Sciatic nerve (tissue), 2 donors: ENCODE results near the gene MTX1. TPM values are rescaled to one million over a fixed set of nuclear protein-coding genes. Genes with fewer than 3 reads are reported as not detected.
"Not testable (repeated sequence)": the region's sequence is repeated elsewhere in the genome, so short reads cannot be mapped to it uniquely, and the experiment has no call there.

Experiments used
- ATAC-seq: fragments of 200-7000 bp; cut with Tn5 transposase; one replicate; pipeline ENCODE4 v1.9.1; 2020; ENCODE audit warnings: mild to moderate bottlenecking, moderate library complexity
- DNase-seq: peaks from one replicate; pipeline ENCODE4 v3.0.0-alpha.2; 2020; ENCODE audit warnings: low spot score
- intact Hi-C: fragments of 100-400 bp; cut with DNase I; formaldehyde crosslinking; loops from one replicate; pipeline ENCODE4 v1.14.2; 2022
- total RNA-seq: library from RNA; stranded (reverse); fragmentation: NEBNext Ultra II Directional; extraction: Animal tissue kit (Norgen Biotek cat#: 25700); gene quantifications from one replicate; pipeline ENCODE4 v1.2.1, GENCODE V29; 2021
- donor health status: DM: no; HTN: no; CAD: no.
- donor health status: DM: no; HTN: no; CAD: no.

The MTX1 gene
- total RNA-seq, 1 donor from 2014 or later = 20.0 TPM

DNA sequence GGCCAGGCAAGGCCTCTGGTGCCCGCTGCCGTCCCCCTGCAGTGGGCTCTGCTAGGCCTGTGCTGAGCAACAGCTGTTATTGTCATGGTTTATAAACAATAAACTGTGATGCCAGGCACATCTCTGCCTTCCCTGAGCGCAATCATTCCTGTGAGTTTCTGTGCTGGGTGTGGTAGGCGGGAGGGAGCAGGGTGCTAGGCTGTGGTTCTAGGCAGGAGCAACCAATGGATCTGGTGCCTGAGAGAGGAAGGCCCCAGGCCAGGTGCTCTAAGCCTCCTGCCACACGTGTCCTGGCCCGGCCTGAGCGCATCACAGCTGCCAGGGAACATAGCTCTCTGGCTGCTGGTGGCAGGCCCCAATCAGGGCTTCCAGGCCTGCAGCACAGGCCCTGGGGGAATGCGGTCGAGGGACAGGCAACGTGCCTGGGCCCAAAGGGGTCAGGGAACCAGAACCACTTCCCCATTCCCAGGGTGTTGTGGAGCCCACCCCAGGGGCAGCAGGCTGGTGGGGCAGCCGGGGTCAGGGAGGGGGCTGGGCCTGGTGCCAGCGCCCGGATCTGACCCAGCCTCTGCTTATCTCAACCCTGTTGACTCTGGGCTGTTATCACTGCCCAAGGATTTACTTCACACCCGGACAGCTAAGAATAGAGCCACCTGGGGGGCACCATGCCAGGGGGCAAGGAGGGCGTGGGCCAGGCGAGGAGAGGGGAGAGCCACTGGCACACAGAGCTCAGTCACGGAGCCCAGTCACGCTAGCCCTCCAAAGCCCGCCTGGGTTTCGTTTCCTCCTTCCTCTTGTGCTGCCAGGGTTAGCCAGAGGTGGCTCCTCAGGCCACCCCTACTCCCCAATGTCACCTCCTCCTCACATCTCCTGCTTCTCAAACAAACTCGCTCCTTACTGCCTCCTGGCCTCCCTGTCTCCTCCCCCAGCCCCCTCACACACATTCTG lies 23.4 kb upstream of the MTX1 start:
- ATAC-seq (peak; percentile 48), DNase-seq (no peak)
- intact Hi-C loops = no loop called here

DNA sequence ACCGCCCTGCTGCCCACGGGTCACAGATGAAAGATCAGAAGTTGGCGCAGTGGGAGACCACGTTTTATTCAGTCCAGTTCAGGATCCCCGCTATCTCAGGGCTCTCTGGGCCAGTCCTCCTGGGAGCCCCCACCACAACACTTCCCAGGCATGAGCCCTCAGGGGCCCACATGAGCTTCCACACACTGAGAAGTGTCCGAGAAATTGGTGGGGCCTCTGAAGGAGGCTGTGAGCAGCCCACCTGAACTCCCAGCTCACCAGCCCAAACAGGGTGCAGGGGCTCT lies 22.8 kb upstream of the MTX1 start:
- intact Hi-C loops = no loop called here
- ATAC-seq (no peak), DNase-seq (no peak)

DNA sequence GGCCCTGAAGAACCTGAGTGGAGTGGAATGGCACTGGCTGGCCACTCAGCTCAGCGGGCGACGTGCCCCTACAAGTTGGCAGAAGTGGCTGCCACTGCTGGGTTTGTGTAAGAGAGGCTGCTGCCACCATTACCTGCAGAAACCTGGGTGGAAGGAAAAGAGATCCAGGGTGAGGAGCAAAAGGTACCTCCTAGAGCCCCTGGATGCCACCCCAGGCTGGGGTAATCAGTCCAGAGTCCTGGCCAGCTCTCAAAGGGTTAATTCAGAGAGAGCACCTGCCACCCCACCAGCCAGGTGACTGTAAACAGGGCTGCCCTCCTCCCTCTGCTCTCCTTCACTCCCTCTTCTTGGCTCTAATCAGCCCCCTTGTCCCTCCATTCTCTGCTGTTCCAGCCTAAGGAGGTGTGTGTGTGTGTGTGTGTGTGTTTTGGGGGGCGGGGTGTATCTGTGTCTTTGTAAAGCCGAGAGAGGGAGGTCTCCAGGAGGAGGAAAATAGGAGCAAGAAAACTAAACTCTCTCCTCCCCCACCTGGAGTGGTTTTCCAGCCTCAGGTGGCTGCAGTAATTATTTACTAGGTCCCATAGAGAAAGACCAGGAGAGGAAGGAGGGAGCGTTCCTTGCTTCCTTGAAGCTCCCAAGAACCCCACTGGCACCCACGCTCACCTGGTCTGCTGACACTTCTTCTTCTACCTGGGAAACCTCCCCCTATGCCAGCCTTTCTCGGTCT lies 22.3 kb upstream of the MTX1 start:
- intact Hi-C loops = no loop called here
- ATAC-seq = peak; percentile 8
- DNase-seq = no peak

DNA sequence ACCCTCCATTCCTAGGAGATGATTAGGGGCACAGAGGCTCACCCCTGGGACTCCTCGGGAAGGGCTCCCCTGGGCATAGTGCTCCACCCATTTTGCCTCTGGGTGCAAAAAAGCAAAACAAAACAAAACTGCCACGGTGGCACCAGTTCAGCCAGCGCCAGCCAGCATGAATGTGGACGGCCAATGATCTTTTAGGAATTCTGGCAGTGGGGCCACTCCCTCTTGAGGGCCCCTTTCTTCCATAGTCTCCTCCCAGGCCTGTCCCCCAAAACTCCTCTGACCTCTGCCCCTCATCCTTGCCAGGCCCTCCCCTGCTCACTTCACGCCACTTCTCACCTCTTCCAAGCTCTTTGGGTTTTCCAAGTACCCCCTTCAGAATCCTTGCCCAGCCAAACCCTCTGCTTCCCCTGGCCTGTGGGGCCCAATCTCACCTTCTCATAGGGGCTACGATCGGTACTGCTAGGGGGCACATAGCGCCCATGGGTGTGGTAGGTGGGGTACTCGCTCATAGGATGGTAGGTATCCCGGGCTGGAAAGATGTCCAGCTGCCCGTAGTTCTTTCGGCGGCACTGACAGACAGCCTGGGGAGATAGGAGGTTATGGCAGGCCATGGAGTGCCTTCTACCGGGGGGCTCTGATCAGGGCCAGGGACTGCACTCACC lies 21.6 kb upstream of the MTX1 start:
- ATAC-seq (peak; percentile 17), DNase-seq (no peak)
- intact Hi-C loops = no loop called here

DNA sequence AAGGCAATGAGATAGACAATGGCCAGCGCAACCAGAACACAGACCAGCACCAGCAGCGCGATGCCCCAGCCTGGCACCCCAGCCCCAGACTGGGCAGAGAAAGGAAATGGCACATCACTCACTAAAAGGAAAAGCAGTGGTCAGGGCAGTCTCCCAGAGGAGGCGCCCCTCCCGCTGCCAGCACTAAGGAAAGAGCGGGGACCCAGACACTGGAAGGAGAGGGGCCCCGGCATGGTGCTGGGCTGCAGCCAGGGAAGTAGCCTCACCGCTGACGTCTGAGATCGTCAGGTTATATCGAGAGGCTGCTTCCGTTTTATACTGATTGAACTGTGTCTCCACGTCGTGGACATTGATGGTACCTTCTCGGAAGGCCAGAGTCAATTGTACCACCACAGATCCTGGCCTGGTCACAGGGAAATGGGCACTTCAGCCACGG lies 21.0 kb upstream of the MTX1 start:
- intact Hi-C loops = no loop called here
- no peak for DNase-seq
- ATAC-seq = no peak

DNA sequence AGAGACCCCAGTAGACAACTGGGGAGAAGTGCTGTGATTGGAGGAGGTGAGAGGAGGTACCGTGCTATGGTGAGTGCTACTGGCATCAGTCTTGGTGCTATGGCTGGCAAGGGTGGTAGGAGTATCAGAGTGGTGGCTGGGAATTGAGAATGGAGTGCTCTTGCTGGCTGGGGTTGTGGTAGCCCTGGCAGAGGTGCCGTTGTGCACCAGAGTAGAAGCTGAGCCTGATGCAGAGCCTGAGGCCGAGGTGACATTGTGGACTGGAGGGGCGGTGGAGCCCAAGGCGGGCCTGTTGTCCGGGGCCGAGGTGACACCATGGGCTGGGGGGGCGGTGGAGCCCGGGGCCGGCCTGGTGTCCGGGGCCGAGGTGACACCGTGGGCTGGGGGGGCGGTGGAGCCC lies 20.2 kb upstream of the MTX1 start:
- intact Hi-C loops = no loop called here
- no peak for ATAC-seq
- no peak for DNase-seq

DNA sequence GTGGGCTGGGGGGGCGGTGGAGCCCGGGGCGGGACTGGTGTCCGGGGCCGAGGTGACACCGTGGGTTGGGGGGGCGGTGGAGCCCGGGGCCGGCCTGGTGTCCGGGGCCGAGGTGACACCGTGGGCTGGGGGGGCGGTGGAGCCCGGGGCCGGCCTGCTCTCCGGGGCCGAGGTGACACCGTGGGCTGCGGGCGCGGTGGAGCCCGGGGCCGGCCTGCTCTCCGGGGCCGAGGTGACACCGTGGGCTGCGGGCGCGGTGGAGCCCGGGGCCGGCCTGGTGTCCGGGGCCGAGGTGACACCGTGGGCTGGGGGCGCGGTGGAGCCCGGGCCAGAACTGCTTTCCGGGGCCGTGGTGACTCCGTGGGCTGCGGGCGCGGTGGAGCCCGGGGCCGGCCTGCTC lies 18.6 kb upstream of the MTX1 start:
- ATAC-seq, intact Hi-C loops, DNase-seq: not testable (repeated sequence)

DNA sequence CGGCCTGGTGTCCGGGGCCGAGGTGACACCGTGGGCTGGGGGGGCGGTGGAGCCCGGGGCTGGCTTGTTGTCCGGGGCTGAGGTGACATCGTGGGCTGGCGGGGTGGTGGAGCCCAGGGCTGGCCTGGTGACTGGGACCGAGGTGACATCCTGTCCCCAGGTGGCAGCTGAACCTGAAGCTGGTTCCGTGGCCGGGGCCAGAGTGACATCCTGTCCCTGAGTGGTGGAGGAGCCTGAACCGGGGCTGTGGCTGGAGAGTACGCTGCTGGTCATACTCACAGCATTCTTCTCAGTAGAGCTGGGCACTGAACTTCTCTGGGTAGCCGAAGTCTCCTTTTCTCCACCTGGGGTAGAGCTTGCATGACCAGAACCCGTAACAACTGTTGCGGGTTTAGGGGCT lies 16.6 kb upstream of the MTX1 start:
- no peak for ATAC-seq
- no peak for DNase-seq
- intact Hi-C loops = no loop called here

DNA sequence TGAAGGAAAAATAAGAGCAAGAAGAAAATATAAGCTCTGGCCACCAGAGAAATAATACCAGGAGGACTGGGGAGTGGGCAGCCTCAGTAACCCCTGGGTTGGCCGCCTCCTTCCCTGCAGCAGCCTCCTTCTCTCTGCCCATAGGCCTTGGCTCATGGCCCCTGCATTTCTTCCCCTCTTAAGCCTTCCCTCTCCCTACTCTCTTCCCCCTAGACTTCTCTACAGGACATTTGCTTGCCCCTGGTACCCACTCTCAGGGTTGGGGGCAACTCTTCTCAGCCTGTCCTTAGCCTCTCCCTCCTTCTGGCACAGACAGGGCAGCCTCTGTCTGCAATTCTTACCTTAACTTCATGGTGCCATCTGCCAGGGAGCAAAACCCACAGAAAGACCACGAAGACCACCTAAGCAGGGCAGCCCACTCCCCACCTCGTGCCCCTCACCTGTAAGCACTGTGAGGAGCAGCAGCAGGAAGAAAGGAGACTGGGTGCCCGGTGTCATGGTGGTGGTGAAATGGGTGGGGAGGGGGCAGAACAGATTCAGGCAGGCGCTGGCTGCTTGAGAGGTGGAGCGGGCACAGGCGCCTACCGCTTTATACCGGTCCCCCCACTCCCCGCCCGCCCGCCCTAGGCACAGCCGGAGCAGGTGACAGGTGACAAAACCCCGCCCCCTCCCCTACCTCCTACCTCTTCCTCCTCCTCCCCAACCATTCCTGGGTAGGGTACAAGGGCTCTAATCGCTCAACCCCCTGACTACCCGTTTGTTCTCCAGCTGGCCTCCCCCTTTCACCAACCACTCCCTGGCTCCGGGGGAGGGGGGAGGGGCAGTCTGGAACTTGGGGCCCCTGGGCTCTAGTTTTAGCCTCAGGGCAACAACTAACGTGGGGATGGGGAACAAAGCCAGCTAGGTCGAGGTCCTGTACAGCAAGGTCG lies 15.9 kb upstream of the MTX1 start:
- peak; percentile 11 for ATAC-seq
- no peak for DNase-seq
- intact Hi-C loops = no loop called here

DNA sequence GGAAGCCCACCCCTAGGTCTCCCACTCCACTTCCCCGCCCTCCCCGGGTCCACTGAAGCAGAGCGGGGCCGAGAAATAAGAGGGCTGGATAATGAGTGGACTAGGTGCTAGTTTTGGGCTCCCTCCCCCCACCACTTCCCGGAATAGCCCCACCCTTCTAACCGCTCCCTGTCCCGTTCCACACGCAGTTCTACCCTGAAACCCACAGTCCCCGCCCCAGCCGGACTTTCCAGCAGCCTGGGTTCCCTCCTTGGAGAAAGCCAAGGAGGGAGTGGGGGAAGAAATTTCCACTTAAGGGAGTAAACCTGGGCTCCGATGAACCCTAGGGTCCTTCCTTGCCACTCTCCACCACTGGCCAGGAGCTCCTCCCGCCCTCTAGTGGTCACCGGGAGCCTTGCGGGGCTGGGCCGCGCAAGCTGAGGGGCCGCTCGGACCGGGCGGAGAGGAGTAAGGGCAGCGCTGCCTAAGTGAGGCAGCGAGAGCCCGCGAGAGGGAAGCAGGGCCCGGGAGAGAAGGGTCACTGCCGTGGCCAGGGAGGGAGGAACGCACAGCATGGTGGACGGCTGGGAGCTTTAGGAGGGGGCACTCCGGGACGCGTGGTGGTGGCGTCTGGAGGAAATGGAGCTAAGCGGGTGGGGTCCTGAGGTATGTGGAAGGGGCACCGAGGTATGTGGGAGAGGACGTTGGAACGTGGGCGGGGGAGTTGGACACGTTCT lies 15.1 kb upstream of the MTX1 start:
- ATAC-seq = peak; percentile 87
- intact Hi-C loops = no loop called here

DNA sequence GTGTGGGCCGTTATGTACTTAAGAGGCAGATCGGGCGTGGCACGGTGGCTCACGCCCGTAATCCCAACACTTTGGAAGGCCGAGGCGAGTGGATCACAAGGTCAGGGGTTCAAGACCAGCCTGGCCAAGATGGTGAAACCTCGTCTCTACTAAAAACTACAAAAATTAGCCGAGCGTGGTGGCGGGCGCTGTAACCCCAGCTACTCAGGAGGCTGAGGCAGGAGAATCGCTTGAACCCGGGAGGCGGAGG lies 14.6 kb upstream of the MTX1 start:
- ATAC-seq, DNase-seq, intact Hi-C loops: not testable (repeated sequence)

More for the DNA sequence above, 15.1 kb upstream of the MTX1 start:
- peak; percentile 95 for DNase-seq

DNA sequence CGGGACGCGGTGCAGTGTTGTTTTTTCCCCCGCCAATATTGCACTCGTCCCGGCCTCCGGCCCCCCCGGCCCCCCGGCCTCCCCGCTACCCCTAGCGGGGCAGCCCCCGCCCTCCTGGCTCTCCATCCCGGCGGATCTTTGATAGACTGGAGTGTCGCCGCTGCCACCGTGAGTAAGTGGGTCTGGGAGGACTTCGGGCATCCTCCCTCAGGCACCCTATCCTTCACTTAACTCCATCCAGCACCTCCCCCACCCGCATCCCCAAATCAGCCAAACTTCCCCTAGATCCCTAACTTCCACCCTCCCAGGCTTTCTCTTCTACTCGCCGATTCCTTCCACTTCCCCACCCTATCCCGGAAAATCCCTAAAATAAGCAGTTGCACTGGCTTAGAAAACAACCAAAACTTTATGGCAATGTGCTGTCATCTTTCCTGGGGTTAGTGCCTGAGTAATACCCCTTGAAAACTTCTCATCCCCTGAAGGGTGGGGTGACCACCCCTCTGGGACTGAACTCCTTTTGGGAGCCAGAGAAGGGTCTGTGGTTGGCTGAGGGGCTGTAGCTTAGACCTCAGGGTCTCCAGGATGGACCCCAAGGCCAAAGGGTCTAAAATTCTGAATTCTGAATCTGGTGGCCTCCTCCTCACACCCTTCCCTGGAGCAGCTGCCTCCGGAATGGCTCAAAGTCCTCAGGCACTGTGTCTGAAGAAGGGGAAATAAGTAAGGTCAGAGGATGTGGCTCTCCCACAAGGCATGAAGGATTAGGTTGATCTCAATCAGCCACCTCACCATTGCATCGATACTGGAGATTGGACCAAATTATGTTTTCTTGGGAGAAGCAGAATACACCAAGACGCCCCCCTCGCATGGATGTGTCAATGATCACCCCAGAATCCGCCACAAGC lies 13.0 kb upstream of the MTX1 start:
- intact Hi-C loops = no loop called here
- ATAC-seq (no peak), DNase-seq (peak; percentile 71)

DNA sequence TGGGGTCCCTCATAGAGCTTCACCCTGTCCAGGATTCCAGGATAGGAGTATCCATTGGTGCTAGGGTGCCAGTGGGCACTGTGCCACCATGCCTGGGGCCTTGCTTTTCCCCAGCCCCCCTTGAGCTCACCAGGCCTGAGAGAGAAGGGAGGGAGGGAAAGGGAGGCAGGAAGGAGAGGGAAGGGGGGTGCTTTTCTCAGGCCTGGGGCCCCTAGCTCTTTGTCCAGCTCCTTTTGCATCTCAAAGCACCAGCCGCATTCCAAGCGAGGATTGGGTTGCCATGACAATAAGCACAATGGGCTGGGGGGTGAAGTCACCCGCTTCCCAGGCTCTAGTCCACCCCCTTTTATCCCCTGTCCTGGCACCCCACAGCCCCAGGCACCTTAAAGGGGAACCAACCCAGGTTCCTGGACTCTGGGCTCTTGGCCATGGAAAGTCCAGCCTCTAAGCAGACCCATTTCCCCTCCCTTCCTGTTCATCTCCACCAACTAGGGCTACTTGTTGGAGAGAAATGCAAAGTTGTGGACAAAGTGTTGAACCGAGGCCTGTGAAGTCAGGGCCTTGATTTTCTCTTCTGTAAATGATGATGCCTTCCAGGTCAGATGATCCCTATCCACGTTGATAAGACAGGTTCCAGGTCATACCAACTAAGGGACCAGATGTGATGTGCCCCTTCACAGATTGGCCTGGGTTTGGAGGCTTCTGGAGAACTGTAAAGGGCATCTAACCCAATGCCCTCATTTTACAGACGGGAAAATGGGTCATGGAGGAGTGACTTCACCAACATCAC lies 12.2 kb upstream of the MTX1 start:
- intact Hi-C loops = no loop called here
- DNase-seq (peak; percentile 64), ATAC-seq (no peak)

DNA sequence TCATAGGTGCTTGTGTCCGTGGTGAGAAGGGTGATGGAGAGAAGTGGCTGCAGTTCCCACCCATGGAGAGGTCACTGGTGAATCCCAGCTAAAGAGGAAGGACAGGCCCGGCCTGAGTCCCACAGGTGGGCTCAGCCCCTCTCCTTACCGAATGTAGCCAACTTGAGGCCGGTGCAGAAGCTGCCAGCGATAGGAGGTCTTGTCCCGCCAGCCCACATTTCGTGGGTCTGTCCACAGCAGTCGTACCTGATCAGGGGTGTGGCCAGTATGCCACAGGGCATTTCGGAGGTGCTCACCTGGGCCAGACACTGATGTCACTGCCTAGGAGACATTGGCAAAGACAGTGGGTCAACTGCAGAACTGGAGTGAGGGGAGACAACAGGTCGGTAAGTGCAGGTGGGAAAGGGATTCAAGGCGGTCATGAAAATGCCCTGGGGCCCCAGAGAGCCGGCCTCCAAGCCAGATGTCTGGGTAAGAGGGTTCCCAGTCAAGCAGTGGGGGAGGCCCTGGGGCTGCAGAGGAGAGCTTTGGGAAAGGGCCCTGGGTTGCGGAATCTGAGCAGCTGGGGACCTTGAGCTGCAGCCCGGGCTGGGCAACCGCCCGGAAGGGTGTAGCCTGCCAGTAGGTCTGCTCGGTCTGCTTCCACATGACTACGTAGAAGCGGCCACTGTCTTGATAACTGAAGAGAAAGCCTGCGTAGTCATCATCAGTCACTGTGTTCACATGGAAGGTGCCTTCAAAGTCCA lies 11.4 kb upstream of the MTX1 start:
- ATAC-seq = no peak
- intact Hi-C loops = no loop called here
- DNase-seq = peak; percentile 58

DNA sequence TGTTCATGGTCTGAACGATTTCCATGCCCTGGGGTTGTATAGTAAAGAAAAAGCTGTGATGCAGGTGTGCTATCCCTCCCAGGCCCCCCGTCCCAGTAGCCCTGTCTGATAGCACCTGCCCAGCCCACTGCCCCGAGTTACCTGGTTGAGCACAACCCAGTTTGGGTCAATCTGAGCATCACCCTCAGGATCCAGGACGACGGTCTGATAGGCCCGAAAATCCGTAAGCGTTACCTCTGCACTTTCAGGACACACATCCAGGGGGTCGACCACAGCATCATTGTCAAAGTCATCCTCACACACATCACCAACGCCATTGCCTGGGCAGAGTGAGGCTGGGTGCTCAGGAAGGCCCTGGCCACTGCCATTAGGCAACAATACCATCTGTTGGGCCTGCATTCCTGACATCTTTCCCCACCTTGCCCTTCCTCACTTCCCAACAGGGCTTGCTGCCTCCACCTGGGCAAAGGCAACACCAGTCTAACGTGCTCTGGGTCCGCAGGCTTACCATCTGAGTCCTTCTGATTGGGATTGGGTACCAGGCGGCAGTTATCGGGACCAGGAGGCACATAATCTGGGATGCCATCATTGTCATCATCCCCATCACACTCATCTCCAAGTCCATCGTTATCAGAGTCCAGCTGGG lies 10.5 kb upstream of the MTX1 start:
- DNase-seq (peak; percentile 54), ATAC-seq (no peak)
- intact Hi-C loops = no loop called here

DNA sequence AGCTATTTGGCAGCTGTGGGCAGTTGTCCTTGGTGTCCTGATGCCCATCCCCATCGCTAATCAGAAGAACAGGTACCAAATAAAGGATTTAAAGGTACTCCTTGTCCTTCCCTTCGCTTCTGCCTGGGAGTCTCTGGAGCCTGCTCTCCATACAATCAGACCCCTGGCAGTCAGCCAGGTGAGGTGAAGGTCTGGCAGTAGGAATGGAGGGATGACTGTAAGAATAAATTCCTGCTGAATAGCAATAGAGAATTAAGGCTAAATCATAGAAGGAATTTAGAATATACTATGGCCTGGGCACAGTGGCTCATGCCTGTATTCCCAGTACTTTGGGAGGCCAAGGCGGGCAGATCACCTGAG lies 10.0 kb upstream of the MTX1 start:
- DNase-seq = no peak
- intact Hi-C loops = no loop called here
- ATAC-seq = no peak
